GM21381 (cell line): ENCODE measurements around the gene PTPN6.
A peak's percentile ranks its signal among the peaks of the same experiment; 100 is the strongest.
"Not testable (repeated sequence)": the region's sequence is repeated elsewhere in the genome, so short reads cannot be mapped to it uniquely, and the experiment has no call there.

ENCODE experiments used
- ATAC-seq: cut with Tn5 transposase; IDR thresholded peaks from one replicate; pipeline ENCODE4 v1.9.1; 2021; ENCODE audit warnings: mild to moderate bottlenecking, moderate library complexity; ENCODE audit not compliant: unreplicated experiment

The PTPN6 gene

GRCh38 chr12:6950811-6951540 lies at the start of gene PTPN6:
Gene PTPN6 (plus strand): TSS chr12:6951356. CDS start chr12:6951513, 157 bp downstream.
- ATAC-seq = no peak

GRCh38 chr12:6902448-6902847 lies 48.7 kb upstream of the PTPN6 start:
- ATAC-seq = no peak

- ATAC-seq = no peak
These were observed 47.4 kb upstream of the PTPN6 start for GRCh38 chr12:6903722-6904121.

GRCh38 chr12:6904280-6905276 lies 46.6 kb upstream of the PTPN6 start, which contains the start of gene LRRC23:
Gene LRRC23 (plus strand): TSS chr12:6904822. CDS start chr12:6905634, 812 bp downstream.
- ATAC-seq = peak; percentile 96

GRCh38 chr12:6905414-6906040 lies 45.6 kb upstream of the PTPN6 start:
- no peak for ATAC-seq

GRCh38 chr12:6908141-6908540 lies 43.0 kb upstream of the PTPN6 start:
- ATAC-seq = not testable (repeated sequence)

GRCh38 chr12:6909421-6910145 lies 41.6 kb upstream of the PTPN6 start:
- no peak for ATAC-seq

GRCh38 chr12:6912164-6912935 lies 38.8 kb upstream of the PTPN6 start:
- no peak for ATAC-seq

GRCh38 chr12:6914246-6914946 lies 36.8 kb upstream of the PTPN6 start, which contains the start of gene ENO2:
Gene ENO2 (plus strand): TSS chr12:6914580. CDS start chr12:6915833, 1,253 bp downstream.
- peak; percentile 77 for ATAC-seq

GRCh38 chr12:6914947-6915788 lies 36.0 kb upstream of the PTPN6 start:
- ATAC-seq = no peak

GRCh38 chr12:6915789-6916285 lies 35.3 kb upstream of the PTPN6 start:
- ATAC-seq = no peak

GRCh38 chr12:6916426-6917200 lies 34.5 kb upstream of the PTPN6 start:
- no peak for ATAC-seq

- no peak for ATAC-seq
These were observed 33.5 kb upstream of the PTPN6 start for GRCh38 chr12:6917491-6918231.

GRCh38 chr12:6919588-6919987 lies 31.6 kb upstream of the PTPN6 start:
- ATAC-seq = no peak

GRCh38 chr12:6921539-6921938 lies 29.6 kb upstream of the PTPN6 start:
- ATAC-seq = no peak
